ENCODE results near the gene MEF2A. TPM values are rescaled to one million over a fixed set of nuclear protein-coding genes. Genes with fewer than 3 reads are reported as not detected.

The MEF2A gene
- total and polyA plus RNA-seq, 4 experiments from 2014 or later: 11.4 to 27.8 (median 22.7) TPM

DNA sequence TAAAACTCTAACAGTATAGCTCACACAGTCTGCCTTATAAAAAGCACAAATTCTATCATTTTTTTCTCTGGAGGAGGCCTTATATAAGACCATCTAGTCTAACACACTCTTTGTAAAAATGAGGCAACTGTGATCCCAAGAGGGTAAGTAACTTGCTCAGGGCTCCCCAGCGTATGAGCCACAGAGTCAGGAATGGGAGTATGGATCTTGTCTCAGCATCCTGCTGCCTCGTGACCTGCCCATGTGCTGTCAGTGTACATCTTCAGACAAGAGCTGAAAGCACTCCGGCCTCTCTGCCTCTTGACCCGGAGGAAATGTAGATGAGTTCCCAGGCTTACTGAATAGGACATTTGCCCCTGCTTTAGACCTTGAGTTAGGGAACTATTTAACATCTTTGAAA, 28.4 kb upstream of the MEF2A start:
- Mint-ChIP-seq H3K4me1 (no peaks in the 10 kb centered on the region), H3K36me3 (no peaks in the 10 kb centered on the region), H3K9me3 (peaks cover 0 to 3% (median 2%) of the 10 kb centered on the region in 8 donors), H3K27me3 (peaks cover 5 to 7% of the 10 kb centered on the region in 2 donors), H3K27ac (no peak overlapping the region), H3K4me3 (no peak overlapping the region)
- Histone ChIP-seq H3K27ac (ENCODE audit: low read depth, low read length) (no peak overlapping the region), H3K36me3 (ENCODE audit: insufficient read depth, low read length) (no peaks in the 10 kb centered on the region), H3K27me3 (ENCODE audit: insufficient read depth, low read length) (no peaks in the 10 kb centered on the region), H3K4me1 (ENCODE audit: insufficient read depth, low read length) (no peaks in the 10 kb centered on the region), H3K4me3 (ENCODE audit: low read length in 2 of 2) (no peak overlapping the region), H3K9me3 (ENCODE audit: control insufficient read depth in 1 of 2, low read length in 2 of 2) (no peaks in the 10 kb centered on the region)
- ChIA-PET CTCF (ENCODE audit: partially characterized antibody) (no interaction called here), POLR2A (ENCODE audit: partially characterized antibody) (no interaction called here)
- no peak for DNase-seq
- intact Hi-C loops (cut with micrococcal nuclease): no loop called here

- Mint-ChIP-seq H3K36me3 (no peaks in the 10 kb centered on the region), H3K27ac (no peak overlapping the region), H3K9me3 (peaks cover 0 to 2% (median 0%) of the 10 kb centered on the region in 8 donors), H3K4me3 (no peak overlapping the region), H3K4me1 (no peaks in the 10 kb centered on the region), H3K27me3 (peaks cover 3 to 5% of the 10 kb centered on the region in 2 donors)
- Histone ChIP-seq H3K27ac (ENCODE audit: low read depth, low read length) (no peak overlapping the region), H3K4me1 (ENCODE audit: insufficient read depth, low read length) (no peaks in the 10 kb centered on the region), H3K4me3 (ENCODE audit: low read length in 2 of 2) (no peak overlapping the region), H3K36me3 (ENCODE audit: insufficient read depth, low read length) (no peaks in the 10 kb centered on the region), H3K9me3 (ENCODE audit: control insufficient read depth in 1 of 2, low read length in 2 of 2) (no peaks in the 10 kb centered on the region), H3K27me3 (ENCODE audit: insufficient read depth, low read length) (no peaks in the 10 kb centered on the region)
- POLR2A ChIA-PET (ENCODE audit: partially characterized antibody): no interaction called here
- DNase-seq: no peak
- intact Hi-C loops (cut with micrococcal nuclease): no loop called here
- CTCF ChIA-PET (ENCODE audit: partially characterized antibody): no interaction called here
Measured at GRCh38 chr15:99538261-99538660, 27.5 kb upstream of the MEF2A start.

DNA sequence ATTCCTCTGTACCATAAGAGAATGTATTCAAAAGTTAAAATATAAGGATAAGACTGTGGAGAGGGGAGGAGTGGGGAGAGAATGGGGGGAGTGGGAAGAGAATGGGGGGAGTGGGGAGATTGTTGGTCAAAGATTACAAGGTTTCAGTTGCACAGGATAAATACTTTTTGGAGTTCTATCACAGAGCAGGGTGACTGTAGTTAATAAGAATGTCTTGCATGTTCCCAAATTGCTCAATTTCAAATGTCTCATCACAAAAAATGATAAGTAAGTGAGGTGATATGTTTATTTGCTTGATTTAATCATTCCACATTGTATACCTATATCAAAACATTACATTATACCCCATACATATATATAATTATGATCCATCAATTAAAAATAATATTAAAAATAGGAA, 23.0 kb upstream of the MEF2A start:
- Mint-ChIP-seq H3K36me3 (no peaks in the 10 kb centered on the region), H3K4me1 (no peaks in the 10 kb centered on the region), H3K27me3 (no peaks in the 10 kb centered on the region), H3K9me3 (no peaks in the 10 kb centered on the region), H3K27ac (no peak overlapping the region), H3K4me3 (no peak overlapping the region)
- intact Hi-C loops (cut with micrococcal nuclease): no loop called here
- POLR2A ChIA-PET (ENCODE audit: partially characterized antibody): no interaction called here
- H3K9me3 ChIP-seq (ENCODE audit: control insufficient read depth in 1 of 2, low read length in 2 of 2): no peaks in the 10 kb centered on the region
- CTCF ChIA-PET (ENCODE audit: partially characterized antibody): no interaction called here
- H3K4me3 ChIP-seq (ENCODE audit: low read length in 2 of 2): no peak overlapping the region
- DNase-seq: no peak
- no peaks in the 10 kb centered on the region for H3K27me3 ChIP-seq (ENCODE audit: insufficient read depth, low read length)
- no peaks in the 10 kb centered on the region for H3K36me3 ChIP-seq (ENCODE audit: insufficient read depth, low read length)
- no peaks in the 10 kb centered on the region for H3K4me1 ChIP-seq (ENCODE audit: insufficient read depth, low read length)
- H3K27ac ChIP-seq (ENCODE audit: low read depth, low read length): no peak overlapping the region

GRCh38 chr15:99545605-99546004, 20.2 kb upstream of the MEF2A start:
- H3K4me3 ChIP-seq (ENCODE audit: low read length in 2 of 2): no peak overlapping the region
- H3K27me3 ChIP-seq (ENCODE audit: insufficient read depth, low read length): no peaks in the 10 kb centered on the region
- H3K36me3 Mint-ChIP-seq: no peaks in the 10 kb centered on the region
- DNase-seq: no peak
- intact Hi-C loops (cut with micrococcal nuclease): no loop called here
- POLR2A ChIA-PET (ENCODE audit: partially characterized antibody): interaction anchor here (1.1 kb wide), 1 partner anchor 20 kb away, joined by 3 read pairs; the partner anchor contains the start of gene MEF2A
- no peak overlapping the region for H3K27ac ChIP-seq (ENCODE audit: low read depth, low read length)
- CTCF ChIA-PET (ENCODE audit: partially characterized antibody): interaction anchor here (0.7 to 1.4 kb wide), 2 partner anchors 27 to 159 kb away, joined by 3 read pairs; no protein-coding TSS in a partner anchor
- peaks cover 0 to 1% (median 0%) of the 10 kb centered on the region in 8 donors for H3K9me3 Mint-ChIP-seq
- no peak overlapping the region for H3K27ac Mint-ChIP-seq
- no peaks in the 10 kb centered on the region for H3K4me1 ChIP-seq (ENCODE audit: insufficient read depth, low read length)
- H3K4me1 Mint-ChIP-seq: no peaks in the 10 kb centered on the region
- H3K4me3 Mint-ChIP-seq: no peak overlapping the region
- H3K27me3 Mint-ChIP-seq: peaks cover 0 to 2% of the 10 kb centered on the region in 2 donors
- no peaks in the 10 kb centered on the region for H3K9me3 ChIP-seq (ENCODE audit: control insufficient read depth in 1 of 2, low read length in 2 of 2)
- H3K36me3 ChIP-seq (ENCODE audit: insufficient read depth, low read length): no peaks in the 10 kb centered on the region

DNA sequence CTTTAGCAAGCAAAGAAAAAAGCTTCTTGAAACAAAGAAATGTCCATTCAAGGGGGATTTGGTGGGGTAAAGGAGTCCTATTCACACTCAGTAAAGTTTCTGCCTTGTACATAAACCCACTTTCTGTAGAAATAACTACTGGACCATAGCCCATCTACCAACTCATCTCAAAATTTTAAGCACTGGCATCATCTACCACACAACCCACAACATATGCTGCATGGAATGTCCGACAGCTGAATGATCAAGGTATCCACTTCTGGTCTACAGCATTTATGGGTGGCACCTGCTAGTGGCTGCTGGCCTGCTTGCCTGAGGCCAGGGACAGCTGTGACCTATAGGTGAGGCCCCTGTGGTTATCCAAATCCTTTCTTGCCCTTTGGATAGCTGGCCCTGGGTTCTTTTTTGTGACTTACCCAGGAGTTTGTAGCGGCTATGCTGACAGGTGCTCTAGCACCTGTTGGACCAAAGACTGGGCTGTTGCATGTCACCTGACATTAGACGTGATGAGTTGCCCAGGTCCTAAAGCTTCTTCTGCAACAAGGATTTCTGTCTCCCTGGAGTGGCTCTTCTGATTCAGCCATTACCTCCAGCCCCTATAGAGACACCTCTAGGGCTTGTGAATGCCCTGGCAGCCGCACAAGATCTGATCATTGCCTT, 19.2 kb upstream of the MEF2A start:
- Mint-ChIP-seq H3K4me1 (no peaks in the 10 kb centered on the region), H3K4me3 (no peak overlapping the region), H3K9me3 (peaks cover 0 to 1% (median 0%) of the 10 kb centered on the region in 8 donors), H3K27ac (no peak overlapping the region), H3K36me3 (no peaks in the 10 kb centered on the region), H3K27me3 (peaks cover 0 to 2% of the 10 kb centered on the region in 2 donors)
- no peaks in the 10 kb centered on the region for H3K4me1 ChIP-seq (ENCODE audit: insufficient read depth, low read length)
- no peak overlapping the region for H3K27ac ChIP-seq (ENCODE audit: low read depth, low read length)
- H3K9me3 ChIP-seq (ENCODE audit: control insufficient read depth in 1 of 2, low read length in 2 of 2): no peaks in the 10 kb centered on the region
- H3K36me3 ChIP-seq (ENCODE audit: insufficient read depth, low read length): no peaks in the 10 kb centered on the region
- no peak overlapping the region for H3K4me3 ChIP-seq (ENCODE audit: low read length in 2 of 2)
- no peaks in the 10 kb centered on the region for H3K27me3 ChIP-seq (ENCODE audit: insufficient read depth, low read length)
- intact Hi-C loops (cut with micrococcal nuclease): no loop called here
- ChIA-PET POLR2A (ENCODE audit: partially characterized antibody) (interaction anchor here (1.1 kb wide), 1 partner anchor 19 kb away, joined by 3 read pairs; the partner anchor contains the start of gene MEF2A), CTCF (ENCODE audit: partially characterized antibody) (interaction anchor here (1.4 kb wide), 1 partner anchor 26 kb away, joined by 3 read pairs; no protein-coding TSS in a partner anchor)
- no peak for DNase-seq

GRCh38 chr15:99547517-99547916, 18.3 kb upstream of the MEF2A start:
- H3K9me3 ChIP-seq (ENCODE audit: control insufficient read depth in 1 of 2, low read length in 2 of 2): no peaks in the 10 kb centered on the region
- DNase-seq: no peak
- ChIA-PET CTCF (ENCODE audit: partially characterized antibody) (no interaction called here), POLR2A (ENCODE audit: partially characterized antibody) (no interaction called here)
- H3K27ac ChIP-seq (ENCODE audit: low read depth, low read length): no peak overlapping the region
- Mint-ChIP-seq H3K36me3 (no peaks in the 10 kb centered on the region), H3K27ac (no peak overlapping the region), H3K4me1 (no peaks in the 10 kb centered on the region), H3K4me3 (no peak overlapping the region), H3K9me3 (peaks cover 0 to 1% (median 0%) of the 10 kb centered on the region in 8 donors), H3K27me3 (peaks cover 0 to 2% of the 10 kb centered on the region in 2 donors)
- intact Hi-C loops (cut with micrococcal nuclease): no loop called here
- H3K36me3 ChIP-seq (ENCODE audit: insufficient read depth, low read length): no peaks in the 10 kb centered on the region
- H3K27me3 ChIP-seq (ENCODE audit: insufficient read depth, low read length): no peaks in the 10 kb centered on the region
- no peak overlapping the region for H3K4me3 ChIP-seq (ENCODE audit: low read length in 2 of 2)
- no peaks in the 10 kb centered on the region for H3K4me1 ChIP-seq (ENCODE audit: insufficient read depth, low read length)

- H3K4me1 Mint-ChIP-seq: no peaks in the 10 kb centered on the region
- H3K36me3 ChIP-seq (ENCODE audit: insufficient read depth, low read length): no peaks in the 10 kb centered on the region
- no peaks in the 10 kb centered on the region for H3K36me3 Mint-ChIP-seq
- H3K27me3 Mint-ChIP-seq: peaks cover 2% of the 10 kb centered on the region in 2 donors
- intact Hi-C loops (cut with micrococcal nuclease): no loop called here
- no peak overlapping the region for H3K4me3 ChIP-seq (ENCODE audit: low read length in 2 of 2)
- no peak overlapping the region for H3K27ac ChIP-seq (ENCODE audit: low read depth, low read length)
- no peak overlapping the region for H3K4me3 Mint-ChIP-seq
- no peaks in the 10 kb centered on the region for H3K4me1 ChIP-seq (ENCODE audit: insufficient read depth, low read length)
- DNase-seq: no peak
- no peak overlapping the region for H3K27ac Mint-ChIP-seq
- POLR2A ChIA-PET (ENCODE audit: partially characterized antibody): no interaction called here
- H3K9me3 Mint-ChIP-seq: peaks cover 0 to 1% (median 0%) of the 10 kb centered on the region in 8 donors
- CTCF ChIA-PET (ENCODE audit: partially characterized antibody): no interaction called here
- H3K9me3 ChIP-seq (ENCODE audit: control insufficient read depth in 1 of 2, low read length in 2 of 2): no peaks in the 10 kb centered on the region
- H3K27me3 ChIP-seq (ENCODE audit: insufficient read depth, low read length): no peaks in the 10 kb centered on the region
Measured at GRCh38 chr15:99550077-99550476, 15.7 kb upstream of the MEF2A start.
